Hepatocyte (in vitro differentiated cells): Measurements from ENCODE around the gene MLYCD. TPM values are rescaled to one million over a fixed set of nuclear protein-coding genes. Genes with fewer than 3 reads are reported as not detected.

Experiments used
- DNase-seq: peaks from one replicate; pipeline ENCODE4 v3.0.0-alpha.2; 2016; ENCODE audit warnings: low spot score
- H2AFZ ChIP-seq: fragments of 200-600 bp; sonication (generic); 2 replicates; pipeline ENCODE4 v1.6.0; 2016; ENCODE audit warnings: antibody characterized with exemption, mild to moderate bottlenecking
- H3K27ac ChIP-seq: fragments of 200-600 bp; sonication (generic); 2 replicates; pipeline ENCODE4 v1.5.1; 2016; ENCODE audit warnings: mild to moderate bottlenecking
- H3K27me3 ChIP-seq: fragments of 200-600 bp; sonication (generic); 2 replicates; pipeline ENCODE4 v1.6.1; 2016
- H3K36me3 ChIP-seq: fragments of 200-600 bp; sonication (generic); replicated peaks from 2 replicates; pipeline ENCODE4 v1.5.1; 2016; ENCODE audit warnings: low read depth; ENCODE audit not compliant: insufficient read depth
- H3K4me1 ChIP-seq: fragments of 200-600 bp; sonication (generic); 2 replicates; pipeline ENCODE4 v1.5.1; 2016; ENCODE audit warnings: mild to moderate bottlenecking, moderate library complexity; ENCODE audit not compliant: insufficient read depth
- H3K4me2 ChIP-seq: fragments of 200-600 bp; sonication (generic); 2 replicates; pipeline ENCODE4 v1.6.0; 2016
- H3K4me3 ChIP-seq: fragments of 200-600 bp; sonication (generic); 2 replicates; pipeline ENCODE4 v1.5.1; 2016; ENCODE audit warnings: mild to moderate bottlenecking
- H3K79me2 ChIP-seq: fragments of 200-600 bp; sonication (generic); 2 replicates; pipeline ENCODE4 v1.6.0; 2017; ENCODE audit warnings: mild to moderate bottlenecking
- H3K9me2 ChIP-seq: fragments of 200-600 bp; sonication (generic); replicated peaks from 2 replicates; pipeline ENCODE4 v1.6.0; 2017; ENCODE audit warnings: mild to moderate bottlenecking; ENCODE audit not compliant: insufficient read depth
- H3K9me3 ChIP-seq: fragments of 200-600 bp; sonication (generic); 2 replicates; pipeline ENCODE4 v1.5.1; 2016; ENCODE audit warnings: low read depth, mild to moderate bottlenecking
- H4K20me1 ChIP-seq: fragments of 200-600 bp; sonication (generic); 2 replicates; pipeline ENCODE4 v1.6.0; 2016; ENCODE audit warnings: mild to moderate bottlenecking; ENCODE audit not compliant: insufficient read depth, poor library complexity, severe bottlenecking
- EZH2 ChIP-seq: fragments of 200-600 bp; sonication (generic); IDR thresholded peaks from 2 replicates; pipeline ENCODE4 v1.6.1; 2016; ENCODE audit warnings: antibody characterized with exemption, mild to moderate bottlenecking, borderline replicate concordance
- EZH2phosphoT487 ChIP-seq: fragments of 200-600 bp; sonication (generic); IDR thresholded peaks from one replicate; pipeline ENCODE4 v1.6.1; 2018; ENCODE audit warnings: antibody characterized with exemption, mild to moderate bottlenecking, low read depth, moderate library complexity; ENCODE audit not compliant: unreplicated experiment, severe bottlenecking
- WGBS: methylation state at CpG from one replicate; pipeline ENCODE4 v1.1.6; 2016; ENCODE audit warnings: low lambda C conversion rate; ENCODE audit errors: missing lambda C conversion rate; 5-methylcytosine and 5-hydroxymethylcytosine counted together
- polyA plus RNA-seq: library from polyadenylated mRNA; unstranded; fragments of >200 nt; fragmentation: Nextera tagmentation; extraction: Ambion mirVana; gene quantifications from 2 replicates; pipeline ENCODE4 v1.2.1, GENCODE V29; 2016
- total RNA-seq: library from RNA; depleted of rRNA; stranded (reverse); fragments of >200 nt; gene quantifications from 2 replicates; pipeline ENCODE4 v1.2.3, GENCODE V29; 2014
- TF ChIP-seq, protein P1 (sequence below): fragments of 200-600 bp; sonication (generic); IDR thresholded peaks from 2 replicates; pipeline ENCODE4 v1.5.1; 2016; ENCODE audit warnings: antibody characterized with exemption, mild to moderate bottlenecking; ENCODE audit not compliant: poor library complexity

MLYCD gene
- total and polyA plus RNA-seq, 2 experiments from 2014 or later, result 6.3 to 10.1 TPM

- DNase-seq, result no peak
- no peaks in the 10 kb centered on the region for H3K36me3 ChIP-seq
- H2AFZ ChIP-seq, result no peak overlapping the region
Measured at GRCh38 chr16:83913245-83913633, 14.3 kb downstream of the MLYCD start.

DNA sequence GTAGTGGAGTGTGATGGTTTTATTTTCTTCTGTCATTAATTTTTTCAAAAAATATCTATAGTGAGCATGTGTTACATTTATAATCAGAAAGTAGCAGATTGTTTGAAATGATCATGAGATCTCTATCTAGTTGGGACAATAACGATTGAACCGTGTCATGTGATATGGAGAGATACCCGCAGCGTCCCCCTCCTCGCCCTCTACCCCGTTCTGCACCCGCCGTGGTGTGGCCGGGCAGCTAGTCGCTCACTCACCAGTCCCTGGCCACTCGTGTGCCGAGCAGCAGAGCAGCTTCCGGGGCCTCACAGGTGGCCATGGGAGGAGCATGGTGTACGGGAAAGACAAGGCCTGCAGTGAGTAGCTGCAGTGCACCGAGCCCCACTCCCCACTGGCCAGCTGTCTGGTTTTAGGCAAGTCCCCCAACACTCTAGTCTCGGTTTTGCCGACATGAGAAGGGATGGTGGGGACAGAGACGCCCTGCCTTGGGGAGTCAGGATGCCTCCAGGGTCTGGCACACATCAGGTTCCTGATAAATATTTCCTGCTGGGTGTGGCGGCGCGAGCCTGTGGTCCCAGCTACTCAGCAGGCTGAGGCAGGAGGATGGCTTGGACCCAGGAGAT lies 15.3 kb downstream of the MLYCD start:
- Histone ChIP-seq H3K9me2 (no peaks in the 10 kb centered on the region), H3K4me3 (no peak overlapping the region), H3K9me3 (no peaks in the 10 kb centered on the region), H4K20me1 (no peaks in the 10 kb centered on the region), H3K4me2 (no peak overlapping the region), H3K4me1 (no peaks in the 10 kb centered on the region), H3K27me3 (no peaks in the 10 kb centered on the region), H3K79me2 (no peaks in the 10 kb centered on the region), H3K36me3 (no peaks in the 10 kb centered on the region), H2AFZ (no peak overlapping the region), H3K27ac (no peak overlapping the region)
- TF ChIP-seq EZH2 (no peak), EZH2phosphoT487 (no peak)
- TF ChIP-seq, protein P1, sequence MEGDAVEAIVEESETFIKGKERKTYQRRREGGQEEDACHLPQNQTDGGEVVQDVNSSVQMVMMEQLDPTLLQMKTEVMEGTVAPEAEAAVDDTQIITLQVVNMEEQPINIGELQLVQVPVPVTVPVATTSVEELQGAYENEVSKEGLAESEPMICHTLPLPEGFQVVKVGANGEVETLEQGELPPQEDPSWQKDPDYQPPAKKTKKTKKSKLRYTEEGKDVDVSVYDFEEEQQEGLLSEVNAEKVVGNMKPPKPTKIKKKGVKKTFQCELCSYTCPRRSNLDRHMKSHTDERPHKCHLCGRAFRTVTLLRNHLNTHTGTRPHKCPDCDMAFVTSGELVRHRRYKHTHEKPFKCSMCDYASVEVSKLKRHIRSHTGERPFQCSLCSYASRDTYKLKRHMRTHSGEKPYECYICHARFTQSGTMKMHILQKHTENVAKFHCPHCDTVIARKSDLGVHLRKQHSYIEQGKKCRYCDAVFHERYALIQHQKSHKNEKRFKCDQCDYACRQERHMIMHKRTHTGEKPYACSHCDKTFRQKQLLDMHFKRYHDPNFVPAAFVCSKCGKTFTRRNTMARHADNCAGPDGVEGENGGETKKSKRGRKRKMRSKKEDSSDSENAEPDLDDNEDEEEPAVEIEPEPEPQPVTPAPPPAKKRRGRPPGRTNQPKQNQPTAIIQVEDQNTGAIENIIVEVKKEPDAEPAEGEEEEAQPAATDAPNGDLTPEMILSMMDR, result no peak
- DNase-seq, result no peak
- 93% methylated on average over 21 of the region's 21 CpGs for WGBS

More at GRCh38 chr16:83913245-83913633, 14.3 kb downstream of the MLYCD start:
- Histone ChIP-seq H3K4me1 (no peaks in the 10 kb centered on the region), H3K27ac (no peak overlapping the region), H3K9me2 (no peaks in the 10 kb centered on the region), H3K79me2 (no peaks in the 10 kb centered on the region), H3K27me3 (no peaks in the 10 kb centered on the region), H3K4me3 (no peak overlapping the region), H3K4me2 (no peak overlapping the region), H3K9me3 (no peaks in the 10 kb centered on the region), H4K20me1 (no peaks in the 10 kb centered on the region)
- WGBS, result 93% methylated on average over 15 of the region's 15 CpGs
- TF ChIP-seq EZH2 (no peak), EZH2phosphoT487 (no peak)
- TF ChIP-seq, protein P1, result no peak

- DNase-seq, result no peak
- no peaks in the 10 kb centered on the region for H3K9me2 ChIP-seq
- no peaks in the 10 kb centered on the region for H3K36me3 ChIP-seq
- H3K9me3 ChIP-seq, result no peaks in the 10 kb centered on the region
- H3K4me3 ChIP-seq, result no peak overlapping the region
- H3K27ac ChIP-seq, result no peak overlapping the region
- no peaks in the 10 kb centered on the region for H3K79me2 ChIP-seq
- WGBS, result 97% methylated on average over 22 of the region's 22 CpGs
- no peaks in the 10 kb centered on the region for H4K20me1 ChIP-seq
- TF ChIP-seq EZH2, result no peak
- no peak for TF ChIP-seq EZH2phosphoT487
- H3K4me1 ChIP-seq, result no peaks in the 10 kb centered on the region
- H3K4me2 ChIP-seq, result no peak overlapping the region
- no peaks in the 10 kb centered on the region for H3K27me3 ChIP-seq
- no peak overlapping the region for H2AFZ ChIP-seq
Measured at GRCh38 chr16:83915081-83915480, 16.2 kb downstream of the MLYCD start.

GRCh38 chr16:83915491-83915890 lies 16.6 kb downstream of the MLYCD start:
- Histone ChIP-seq H3K4me1 (no peaks in the 10 kb centered on the region), H3K27ac (no peak overlapping the region), H2AFZ (no peak overlapping the region), H3K9me3 (no peaks in the 10 kb centered on the region), H4K20me1 (no peaks in the 10 kb centered on the region), H3K36me3 (no peaks in the 10 kb centered on the region), H3K79me2 (no peaks in the 10 kb centered on the region), H3K4me3 (no peak overlapping the region), H3K4me2 (no peak overlapping the region), H3K27me3 (no peaks in the 10 kb centered on the region), H3K9me2 (no peaks in the 10 kb centered on the region)
- no peak for TF ChIP-seq EZH2
- TF ChIP-seq, protein P1, result no peak
- TF ChIP-seq EZH2phosphoT487, result no peak
- DNase-seq, result no peak
- WGBS, result 97% methylated on average over 14 of the region's 14 CpGs
